ENCODE results near the gene SKIL.

DNA sequence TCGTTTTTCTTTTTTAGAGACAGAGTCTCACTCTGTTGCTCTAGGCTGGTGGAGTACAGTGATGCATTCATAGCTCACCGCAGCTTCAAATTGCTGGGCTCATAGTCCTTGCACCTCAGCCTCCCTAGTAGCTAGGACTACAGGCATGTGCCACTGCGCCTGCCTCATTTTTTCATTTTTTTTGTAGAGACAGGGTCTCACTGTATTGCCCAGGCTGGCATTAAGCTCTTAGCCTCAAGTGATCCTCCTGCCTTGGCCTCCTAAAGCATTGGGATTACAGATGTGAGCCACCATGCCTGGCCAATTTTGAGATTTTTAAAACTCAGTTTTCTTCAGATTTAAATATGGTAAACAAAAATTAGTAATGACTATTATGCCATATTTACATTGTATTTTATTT is 29.0 kb downstream of the SKIL start:
- TF ChIP-seq, protein P1, sequence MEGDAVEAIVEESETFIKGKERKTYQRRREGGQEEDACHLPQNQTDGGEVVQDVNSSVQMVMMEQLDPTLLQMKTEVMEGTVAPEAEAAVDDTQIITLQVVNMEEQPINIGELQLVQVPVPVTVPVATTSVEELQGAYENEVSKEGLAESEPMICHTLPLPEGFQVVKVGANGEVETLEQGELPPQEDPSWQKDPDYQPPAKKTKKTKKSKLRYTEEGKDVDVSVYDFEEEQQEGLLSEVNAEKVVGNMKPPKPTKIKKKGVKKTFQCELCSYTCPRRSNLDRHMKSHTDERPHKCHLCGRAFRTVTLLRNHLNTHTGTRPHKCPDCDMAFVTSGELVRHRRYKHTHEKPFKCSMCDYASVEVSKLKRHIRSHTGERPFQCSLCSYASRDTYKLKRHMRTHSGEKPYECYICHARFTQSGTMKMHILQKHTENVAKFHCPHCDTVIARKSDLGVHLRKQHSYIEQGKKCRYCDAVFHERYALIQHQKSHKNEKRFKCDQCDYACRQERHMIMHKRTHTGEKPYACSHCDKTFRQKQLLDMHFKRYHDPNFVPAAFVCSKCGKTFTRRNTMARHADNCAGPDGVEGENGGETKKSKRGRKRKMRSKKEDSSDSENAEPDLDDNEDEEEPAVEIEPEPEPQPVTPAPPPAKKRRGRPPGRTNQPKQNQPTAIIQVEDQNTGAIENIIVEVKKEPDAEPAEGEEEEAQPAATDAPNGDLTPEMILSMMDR (IDR thresholded peaks at IDR 0.05), result no peak
- TF ChIP-seq POLR2A (IDR thresholded peaks at IDR 0.05), result no peak

Measured in sigmoid colon (tissue), 3 donors.